ENCODE results near the gene ZMYM4. TPM values are rescaled to one million over a fixed set of nuclear protein-coding genes. Genes with fewer than 3 reads are reported as not detected.
A peak's percentile ranks its signal among the peaks of the same experiment; 100 is the strongest.

The ZMYM4 gene
- total RNA-seq, 1 experiment from 2014 or later: 60.3 TPM

DNA sequence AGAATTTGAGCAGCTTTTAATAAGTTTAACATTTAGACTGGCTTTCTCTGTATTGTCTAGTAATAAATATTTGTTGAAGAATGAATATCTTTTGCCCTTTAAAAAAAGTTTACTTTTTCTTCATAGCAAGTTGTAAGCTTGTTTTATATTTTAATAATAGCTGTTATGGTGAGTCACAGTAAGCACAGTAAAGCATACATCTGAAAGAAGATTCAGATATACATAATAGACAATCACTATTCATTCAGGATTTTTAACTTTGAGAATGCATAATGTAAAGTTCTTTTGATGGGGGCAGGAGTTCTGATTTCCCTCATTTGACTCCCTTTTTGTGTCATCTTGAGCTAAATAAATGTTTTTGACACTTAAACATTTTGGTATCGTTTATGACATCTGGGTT is 66.0 kb downstream of the ZMYM4 start:
- POLR2A ChIA-PET: no interaction called here
- H3K4me1 Mint-ChIP-seq: no peaks in the 10 kb centered on the region
- H3K4me3 Mint-ChIP-seq: no peak overlapping the region
- H3K27me3 Mint-ChIP-seq (ENCODE audit: low read depth): no peaks in the 10 kb centered on the region
- H3K27ac Mint-ChIP-seq: no peak overlapping the region
- H3K36me3 Mint-ChIP-seq: peaks cover 13% of the 10 kb centered on the region
- TF ChIP-seq, protein P1, sequence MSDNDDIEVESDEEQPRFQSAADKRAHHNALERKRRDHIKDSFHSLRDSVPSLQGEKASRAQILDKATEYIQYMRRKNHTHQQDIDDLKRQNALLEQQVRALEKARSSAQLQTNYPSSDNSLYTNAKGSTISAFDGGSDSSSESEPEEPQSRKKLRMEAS (CRISPR knock-in tag; IDR thresholded peaks at IDR 0.05): no peak
- no peak for TF ChIP-seq MXD4 (CRISPR knock-in tag; IDR thresholded peaks at IDR 0.05; ENCODE audit: borderline replicate concordance)
- TF ChIP-seq IRF2 (CRISPR knock-in tag; IDR thresholded peaks at IDR 0.05; ENCODE audit: borderline replicate concordance, low read depth): no peak
- no peak for TF ChIP-seq ZBTB21 (CRISPR knock-in tag; IDR thresholded peaks at IDR 0.05; ENCODE audit: borderline replicate concordance)
- no peak for TF ChIP-seq GRHL2 (CRISPR knock-in tag; IDR thresholded peaks at IDR 0.05; ENCODE audit: insufficient replicate concordance, severe bottlenecking)
- ATAC-seq: no peak
- 0 out of 2 replicates have a peak, but pooled peaks cover 3% of the 10 kb centered on the region for H3K9me3 Mint-ChIP-seq
- CTCF ChIA-PET: no interaction called here
- no peak for DNase-seq (ENCODE audit: low spot score)

GRCh38 chr1:35340519-35340918 is 72.0 kb downstream of the ZMYM4 start:
- CTCF ChIA-PET: no interaction called here
- peaks cover 2% of the 10 kb centered on the region for H3K4me1 Mint-ChIP-seq
- no peak overlapping the region for H3K27ac Mint-ChIP-seq
- TF ChIP-seq ZNF425 (CRISPR knock-in tag; conservative IDR thresholded peaks at IDR 0.05) (no peak), NR1H2 (CRISPR knock-in tag; IDR thresholded peaks at IDR 0.05) (no peak), TEAD1 (CRISPR knock-in tag; IDR thresholded peaks at IDR 0.05) (no peak), OVOL2 (CRISPR knock-in tag; IDR thresholded peaks at IDR 0.05; ENCODE audit: borderline replicate concordance) (no peak), ETV6 (CRISPR knock-in tag; IDR thresholded peaks at IDR 0.05) (no peak), ATF2 (CRISPR knock-in tag; IDR thresholded peaks at IDR 0.05; ENCODE audit: borderline replicate concordance, low read depth) (no peak), JUN (CRISPR knock-in tag; IDR thresholded peaks at IDR 0.05) (no peak), GTF2I (CRISPR knock-in tag; conservative IDR thresholded peaks at IDR 0.05) (no peak), KAT7 (CRISPR knock-in tag; IDR thresholded peaks at IDR 0.05; ENCODE audit: borderline replicate concordance) (no peak)
- TF ChIP-seq, protein P2, sequence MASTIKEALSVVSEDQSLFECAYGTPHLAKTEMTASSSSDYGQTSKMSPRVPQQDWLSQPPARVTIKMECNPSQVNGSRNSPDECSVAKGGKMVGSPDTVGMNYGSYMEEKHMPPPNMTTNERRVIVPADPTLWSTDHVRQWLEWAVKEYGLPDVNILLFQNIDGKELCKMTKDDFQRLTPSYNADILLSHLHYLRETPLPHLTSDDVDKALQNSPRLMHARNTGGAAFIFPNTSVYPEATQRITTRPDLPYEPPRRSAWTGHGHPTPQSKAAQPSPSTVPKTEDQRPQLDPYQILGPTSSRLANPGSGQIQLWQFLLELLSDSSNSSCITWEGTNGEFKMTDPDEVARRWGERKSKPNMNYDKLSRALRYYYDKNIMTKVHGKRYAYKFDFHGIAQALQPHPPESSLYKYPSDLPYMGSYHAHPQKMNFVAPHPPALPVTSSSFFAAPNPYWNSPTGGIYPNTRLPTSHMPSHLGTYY (CRISPR knock-in tag; IDR thresholded peaks at IDR 0.05): no peak
- TF ChIP-seq, protein P3, sequence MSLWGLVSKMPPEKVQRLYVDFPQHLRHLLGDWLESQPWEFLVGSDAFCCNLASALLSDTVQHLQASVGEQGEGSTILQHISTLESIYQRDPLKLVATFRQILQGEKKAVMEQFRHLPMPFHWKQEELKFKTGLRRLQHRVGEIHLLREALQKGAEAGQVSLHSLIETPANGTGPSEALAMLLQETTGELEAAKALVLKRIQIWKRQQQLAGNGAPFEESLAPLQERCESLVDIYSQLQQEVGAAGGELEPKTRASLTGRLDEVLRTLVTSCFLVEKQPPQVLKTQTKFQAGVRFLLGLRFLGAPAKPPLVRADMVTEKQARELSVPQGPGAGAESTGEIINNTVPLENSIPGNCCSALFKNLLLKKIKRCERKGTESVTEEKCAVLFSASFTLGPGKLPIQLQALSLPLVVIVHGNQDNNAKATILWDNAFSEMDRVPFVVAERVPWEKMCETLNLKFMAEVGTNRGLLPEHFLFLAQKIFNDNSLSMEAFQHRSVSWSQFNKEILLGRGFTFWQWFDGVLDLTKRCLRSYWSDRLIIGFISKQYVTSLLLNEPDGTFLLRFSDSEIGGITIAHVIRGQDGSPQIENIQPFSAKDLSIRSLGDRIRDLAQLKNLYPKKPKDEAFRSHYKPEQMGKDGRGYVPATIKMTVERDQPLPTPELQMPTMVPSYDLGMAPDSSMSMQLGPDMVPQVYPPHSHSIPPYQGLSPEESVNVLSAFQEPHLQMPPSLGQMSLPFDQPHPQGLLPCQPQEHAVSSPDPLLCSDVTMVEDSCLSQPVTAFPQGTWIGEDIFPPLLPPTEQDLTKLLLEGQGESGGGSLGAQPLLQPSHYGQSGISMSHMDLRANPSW (CRISPR knock-in tag; conservative IDR thresholded peaks at IDR 0.05; ENCODE audit: low read depth): no peak
- TF ChIP-seq, protein P4, sequence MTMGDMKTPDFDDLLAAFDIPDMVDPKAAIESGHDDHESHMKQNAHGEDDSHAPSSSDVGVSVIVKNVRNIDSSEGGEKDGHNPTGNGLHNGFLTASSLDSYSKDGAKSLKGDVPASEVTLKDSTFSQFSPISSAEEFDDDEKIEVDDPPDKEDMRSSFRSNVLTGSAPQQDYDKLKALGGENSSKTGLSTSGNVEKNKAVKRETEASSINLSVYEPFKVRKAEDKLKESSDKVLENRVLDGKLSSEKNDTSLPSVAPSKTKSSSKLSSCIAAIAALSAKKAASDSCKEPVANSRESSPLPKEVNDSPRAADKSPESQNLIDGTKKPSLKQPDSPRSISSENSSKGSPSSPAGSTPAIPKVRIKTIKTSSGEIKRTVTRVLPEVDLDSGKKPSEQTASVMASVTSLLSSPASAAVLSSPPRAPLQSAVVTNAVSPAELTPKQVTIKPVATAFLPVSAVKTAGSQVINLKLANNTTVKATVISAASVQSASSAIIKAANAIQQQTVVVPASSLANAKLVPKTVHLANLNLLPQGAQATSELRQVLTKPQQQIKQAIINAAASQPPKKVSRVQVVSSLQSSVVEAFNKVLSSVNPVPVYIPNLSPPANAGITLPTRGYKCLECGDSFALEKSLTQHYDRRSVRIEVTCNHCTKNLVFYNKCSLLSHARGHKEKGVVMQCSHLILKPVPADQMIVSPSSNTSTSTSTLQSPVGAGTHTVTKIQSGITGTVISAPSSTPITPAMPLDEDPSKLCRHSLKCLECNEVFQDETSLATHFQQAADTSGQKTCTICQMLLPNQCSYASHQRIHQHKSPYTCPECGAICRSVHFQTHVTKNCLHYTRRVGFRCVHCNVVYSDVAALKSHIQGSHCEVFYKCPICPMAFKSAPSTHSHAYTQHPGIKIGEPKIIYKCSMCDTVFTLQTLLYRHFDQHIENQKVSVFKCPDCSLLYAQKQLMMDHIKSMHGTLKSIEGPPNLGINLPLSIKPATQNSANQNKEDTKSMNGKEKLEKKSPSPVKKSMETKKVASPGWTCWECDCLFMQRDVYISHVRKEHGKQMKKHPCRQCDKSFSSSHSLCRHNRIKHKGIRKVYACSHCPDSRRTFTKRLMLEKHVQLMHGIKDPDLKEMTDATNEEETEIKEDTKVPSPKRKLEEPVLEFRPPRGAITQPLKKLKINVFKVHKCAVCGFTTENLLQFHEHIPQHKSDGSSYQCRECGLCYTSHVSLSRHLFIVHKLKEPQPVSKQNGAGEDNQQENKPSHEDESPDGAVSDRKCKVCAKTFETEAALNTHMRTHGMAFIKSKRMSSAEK (CRISPR knock-in tag; IDR thresholded peaks at IDR 0.05; ENCODE audit: borderline replicate concordance): no peak
- no peaks in the 10 kb centered on the region for H3K27me3 Mint-ChIP-seq (ENCODE audit: low read depth)
- DNase-seq (ENCODE audit: low spot score) (peak; percentile 24), ATAC-seq (no peak)
- H3K4me3 Mint-ChIP-seq: no peak overlapping the region
- H3K36me3 Mint-ChIP-seq: peaks cover 10% of the 10 kb centered on the region
- POLR2A ChIA-PET: interaction anchor here (0.6 kb wide), 1 partner anchor 126 kb away, joined by 3 read pairs; no protein-coding TSS in a partner anchor
- H3K9me3 Mint-ChIP-seq: 0 out of 2 replicates have a peak, but pooled peaks cover 3% of the 10 kb centered on the region

Measured in WTC11 (cell line).